ENCODE data around the gene CCDC148. TPM values are rescaled to one million over a fixed set of nuclear protein-coding genes. Genes with fewer than 3 reads are reported as not detected.

The CCDC148 gene
- total RNA-seq, 1 experiment from 2014 or later: 2.1 TPM

GRCh38 chr2:158394453-158394852 is 62.1 kb downstream of the CCDC148 start (continued):
- TF ChIP-seq ATF6 (CRISPR knock-in tag; IDR thresholded peaks at IDR 0.05): no peak

GRCh38 chr2:158393886-158394285 is 62.7 kb downstream of the CCDC148 start:
- H3K36me3 Mint-ChIP-seq: no peaks in the 10 kb centered on the region
- ChIA-PET CTCF (no interaction called here), POLR2A (no interaction called here)
- ATAC-seq (no peak), DNase-seq (ENCODE audit: low spot score) (no peak)
- H3K4me3 Mint-ChIP-seq: no peak overlapping the region
- peaks cover 14% of the 10 kb centered on the region for H3K4me1 Mint-ChIP-seq
- H3K9me3 Mint-ChIP-seq: peaks cover 9% of the 10 kb centered on the region
- TF ChIP-seq ZNF512 (CRISPR knock-in tag; IDR thresholded peaks at IDR 0.05; ENCODE audit: borderline replicate concordance): no peak
- TF ChIP-seq MYBL2 (CRISPR knock-in tag; IDR thresholded peaks at IDR 0.05): no peak
- no peak for TF ChIP-seq MXD4 (CRISPR knock-in tag; IDR thresholded peaks at IDR 0.05; ENCODE audit: borderline replicate concordance)
- TF ChIP-seq E2F1 (CRISPR knock-in tag; IDR thresholded peaks at IDR 0.05): no peak
- TF ChIP-seq SP1 (CRISPR knock-in tag; conservative IDR thresholded peaks at IDR 0.05): no peak
- TF ChIP-seq USF2 (CRISPR knock-in tag; IDR thresholded peaks at IDR 0.05): no peak
- TF ChIP-seq JUN (CRISPR knock-in tag; IDR thresholded peaks at IDR 0.05): no peak
- no peak for TF ChIP-seq ATF6 (CRISPR knock-in tag; IDR thresholded peaks at IDR 0.05)
- TF ChIP-seq ZNF281 (CRISPR knock-in tag; IDR thresholded peaks at IDR 0.05): no peak
- no peak for TF ChIP-seq ZMAT4 (CRISPR knock-in tag; IDR thresholded peaks at IDR 0.05)
- no peak for TF ChIP-seq IRF2 (CRISPR knock-in tag; IDR thresholded peaks at IDR 0.05; ENCODE audit: borderline replicate concordance, low read depth)
- TF ChIP-seq FOXJ3 (CRISPR knock-in tag; IDR thresholded peaks at IDR 0.05; ENCODE audit: borderline replicate concordance): no peak
- TF ChIP-seq ZNF317 (CRISPR knock-in tag; IDR thresholded peaks at IDR 0.05; ENCODE audit: borderline replicate concordance, low read depth): no peak
- TF ChIP-seq TP53 (CRISPR knock-in tag; IDR thresholded peaks at IDR 0.05): no peak
- no peak for TF ChIP-seq GABPB1 (CRISPR knock-in tag; IDR thresholded peaks at IDR 0.05)
- TF ChIP-seq JAZF1 (CRISPR knock-in tag; IDR thresholded peaks at IDR 0.05): no peak
- TF ChIP-seq PRRX2 (CRISPR knock-in tag; IDR thresholded peaks at IDR 0.05): no peak
- no peak for TF ChIP-seq GRHL2 (CRISPR knock-in tag; IDR thresholded peaks at IDR 0.05; ENCODE audit: insufficient replicate concordance, severe bottlenecking)
- no peak for TF ChIP-seq SMAD3 (CRISPR knock-in tag; IDR thresholded peaks at IDR 0.05; ENCODE audit: borderline replicate concordance)
- no peak for TF ChIP-seq ELF4 (CRISPR knock-in tag; IDR thresholded peaks at IDR 0.05; ENCODE audit: low read depth)
- no peaks in the 10 kb centered on the region for H3K27me3 Mint-ChIP-seq (ENCODE audit: low read depth)
- H3K27ac Mint-ChIP-seq: no peak overlapping the region
